K562 (cell line): ENCODE data around the gene ADAR.

Experiments
- CBX3 ChIP-seq, 2 experiments: IDR thresholded peaks; 1 replicate in 1 of 2; 2 replicates in 1 of 2; pipeline ENCODE4 v1.6.1; 2012; ENCODE audit warnings: inconsistent platforms in 2 of 2, low read length in 2 of 2, borderline replicate concordance in 1 of 2, control low read depth in 1 of 2
- CREBBP ChIP-seq: IDR thresholded peaks from one replicate; pipeline ENCODE4 v1.6.1; 2012; ENCODE audit warnings: low read depth, mild to moderate bottlenecking, control low read depth, inconsistent platforms, low read length
- FOXM1 ChIP-seq, 2 experiments: fragments of 450-650 bp in 1 of 2; sonication (generic) in 1 of 2; formaldehyde crosslinking in 1 of 2; IDR thresholded peaks; 2 replicates each; pipeline versions ENCODE4 v1.6.1 to v1.9.0; 2017 to 2022; ENCODE audit warnings: low read depth in 2 of 2, mild to moderate bottlenecking in 2 of 2, missing genetic modification reagents in 1 of 2, moderate library complexity in 1 of 2
- KDM2B ChIP-seq: fragments of 250-450 bp; sonication (Bioruptor Pico); IDR thresholded peaks from 2 replicates; pipeline ENCODE4 v1.8.0; 2021; ENCODE audit warnings: mild to moderate bottlenecking, moderate library complexity
- KDM4B ChIP-seq, 2 experiments: fragments of 450-650 bp in 1 of 2; sonication (generic) in 1 of 2; IDR thresholded peaks; 2 replicates each; pipeline ENCODE4 v1.6.1; 2016 to 2017; ENCODE audit warnings: borderline replicate concordance in 2 of 2, antibody characterized with exemption in 1 of 2, low read depth in 1 of 2, mild to moderate bottlenecking in 1 of 2
- PHF8 ChIP-seq: fragments of 200-600 bp; sonication (generic); IDR thresholded peaks from 2 replicates; pipeline ENCODE4 v1.6.1; 2012; ENCODE audit warnings: mixed run types, mild to moderate bottlenecking, inconsistent platforms, low read length, moderate library complexity, borderline replicate concordance
- SMARCE1 ChIP-seq: fragments of 450-650 bp; IDR thresholded peaks from 2 replicates; pipeline ENCODE4 v1.7.1; 2016; ENCODE audit warnings: mild to moderate bottlenecking
- TF ChIP-seq, protein P1 (sequence below): fragments of 450-650 bp; formaldehyde crosslinking; IDR thresholded peaks from 2 replicates; pipeline ENCODE4 v1.4.0; 2022; ENCODE audit warnings: missing genetic modification characterization

DNA sequence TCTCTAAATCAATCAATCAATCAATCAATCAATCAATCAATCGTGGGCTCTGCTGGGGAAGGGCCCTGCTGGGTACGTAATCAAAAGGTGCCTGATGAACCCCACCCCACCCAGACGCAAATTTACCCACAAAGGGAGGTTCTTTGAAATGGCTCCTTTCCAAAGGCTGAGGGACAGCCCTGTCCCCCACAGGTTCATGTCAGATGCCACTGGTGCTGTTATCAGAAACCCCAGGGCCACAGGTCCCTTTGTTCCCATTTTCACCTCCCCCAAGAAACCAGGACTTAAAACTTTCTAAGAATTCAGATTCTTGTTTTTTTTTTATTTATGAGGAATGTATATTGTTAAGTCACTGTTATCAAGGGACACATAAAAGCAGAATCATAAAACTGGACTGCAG is 26.2 kb downstream of the ADAR start:
- TF ChIP-seq, protein P1, sequence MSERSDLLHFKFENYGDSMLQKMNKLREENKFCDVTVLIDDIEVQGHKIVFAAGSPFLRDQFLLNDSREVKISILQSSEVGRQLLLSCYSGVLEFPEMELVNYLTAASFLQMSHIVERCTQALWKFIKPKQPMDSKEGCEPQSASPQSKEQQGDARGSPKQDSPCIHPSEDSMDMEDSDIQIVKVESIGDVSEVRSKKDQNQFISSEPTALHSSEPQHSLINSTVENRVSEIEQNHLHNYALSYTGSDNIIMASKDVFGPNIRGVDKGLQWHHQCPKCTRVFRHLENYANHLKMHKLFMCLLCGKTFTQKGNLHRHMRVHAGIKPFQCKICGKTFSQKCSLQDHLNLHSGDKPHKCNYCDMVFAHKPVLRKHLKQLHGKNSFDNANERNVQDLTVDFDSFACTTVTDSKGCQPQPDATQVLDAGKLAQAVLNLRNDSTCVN (CRISPR knock-in tag) = no peak
- TF ChIP-seq FOXM1 (IDR thresholded peaks at IDR 0.05; ENCODE audit: low read depth) (no peak), FOXM1 (CRISPR knock-in tag; IDR thresholded peaks at IDR 0.05; ENCODE audit: low read depth) (no peak), CREBBP (no peak), PHF8 (no peak), CBX3 (IDR thresholded peaks at IDR 0.05; ENCODE audit: borderline replicate concordance in 1 of 2, low read length in 2 of 2) (no peak), KDM2B (CRISPR knock-in tag) (no peak), SMARCE1 (no peak), KDM4B (IDR thresholded peaks at IDR 0.05; ENCODE audit: borderline replicate concordance in 2 of 2, low read depth in 1 of 2) (no peak)
